ENCODE data around the gene CDHR5.

CDHR5 gene

DNA sequence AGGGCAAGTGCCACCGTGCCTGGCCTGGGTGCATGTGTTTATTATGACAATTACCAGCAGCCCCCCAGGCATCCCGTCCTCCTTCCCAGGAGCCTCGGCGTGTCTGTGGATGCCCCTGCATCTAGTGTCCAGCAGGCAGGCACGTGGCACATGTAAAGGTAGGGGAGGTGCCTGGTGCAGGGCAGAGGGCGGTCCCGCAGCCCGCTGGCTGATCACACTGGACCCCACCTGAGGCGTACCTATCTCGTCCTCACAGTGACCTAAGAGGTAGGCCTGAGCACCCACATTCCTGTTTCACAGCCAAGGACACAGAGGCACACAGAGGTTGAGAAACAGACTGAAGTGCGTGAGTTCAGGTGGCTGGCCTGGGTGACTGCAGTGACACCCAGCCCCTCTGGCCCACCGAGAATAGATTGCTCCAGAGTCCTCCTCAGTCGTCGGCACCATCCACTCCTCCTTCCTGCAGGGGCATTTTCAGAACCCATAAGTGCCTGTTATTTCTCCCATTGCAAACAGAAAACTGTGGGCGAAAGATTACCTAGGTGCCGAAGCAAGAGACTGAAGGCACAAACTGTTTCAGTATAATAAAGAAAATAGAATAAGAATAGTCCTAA lies 51.5 kb downstream of the CDHR5 start:
- DNase-seq (ENCODE audit: low spot score), result no peak
- TF ChIP-seq, protein P1, sequence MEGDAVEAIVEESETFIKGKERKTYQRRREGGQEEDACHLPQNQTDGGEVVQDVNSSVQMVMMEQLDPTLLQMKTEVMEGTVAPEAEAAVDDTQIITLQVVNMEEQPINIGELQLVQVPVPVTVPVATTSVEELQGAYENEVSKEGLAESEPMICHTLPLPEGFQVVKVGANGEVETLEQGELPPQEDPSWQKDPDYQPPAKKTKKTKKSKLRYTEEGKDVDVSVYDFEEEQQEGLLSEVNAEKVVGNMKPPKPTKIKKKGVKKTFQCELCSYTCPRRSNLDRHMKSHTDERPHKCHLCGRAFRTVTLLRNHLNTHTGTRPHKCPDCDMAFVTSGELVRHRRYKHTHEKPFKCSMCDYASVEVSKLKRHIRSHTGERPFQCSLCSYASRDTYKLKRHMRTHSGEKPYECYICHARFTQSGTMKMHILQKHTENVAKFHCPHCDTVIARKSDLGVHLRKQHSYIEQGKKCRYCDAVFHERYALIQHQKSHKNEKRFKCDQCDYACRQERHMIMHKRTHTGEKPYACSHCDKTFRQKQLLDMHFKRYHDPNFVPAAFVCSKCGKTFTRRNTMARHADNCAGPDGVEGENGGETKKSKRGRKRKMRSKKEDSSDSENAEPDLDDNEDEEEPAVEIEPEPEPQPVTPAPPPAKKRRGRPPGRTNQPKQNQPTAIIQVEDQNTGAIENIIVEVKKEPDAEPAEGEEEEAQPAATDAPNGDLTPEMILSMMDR (IDR thresholded peaks at IDR 0.05; ENCODE audit: extremely low read depth, missing control alignments), result no peak

- DNase-seq (ENCODE audit: low spot score), result no peak
- TF ChIP-seq, protein P1 (IDR thresholded peaks at IDR 0.05; ENCODE audit: extremely low read depth, missing control alignments), result no peak
Measured at GRCh38 chr11:571802-572185, 53.0 kb downstream of the CDHR5 start.

DNA sequence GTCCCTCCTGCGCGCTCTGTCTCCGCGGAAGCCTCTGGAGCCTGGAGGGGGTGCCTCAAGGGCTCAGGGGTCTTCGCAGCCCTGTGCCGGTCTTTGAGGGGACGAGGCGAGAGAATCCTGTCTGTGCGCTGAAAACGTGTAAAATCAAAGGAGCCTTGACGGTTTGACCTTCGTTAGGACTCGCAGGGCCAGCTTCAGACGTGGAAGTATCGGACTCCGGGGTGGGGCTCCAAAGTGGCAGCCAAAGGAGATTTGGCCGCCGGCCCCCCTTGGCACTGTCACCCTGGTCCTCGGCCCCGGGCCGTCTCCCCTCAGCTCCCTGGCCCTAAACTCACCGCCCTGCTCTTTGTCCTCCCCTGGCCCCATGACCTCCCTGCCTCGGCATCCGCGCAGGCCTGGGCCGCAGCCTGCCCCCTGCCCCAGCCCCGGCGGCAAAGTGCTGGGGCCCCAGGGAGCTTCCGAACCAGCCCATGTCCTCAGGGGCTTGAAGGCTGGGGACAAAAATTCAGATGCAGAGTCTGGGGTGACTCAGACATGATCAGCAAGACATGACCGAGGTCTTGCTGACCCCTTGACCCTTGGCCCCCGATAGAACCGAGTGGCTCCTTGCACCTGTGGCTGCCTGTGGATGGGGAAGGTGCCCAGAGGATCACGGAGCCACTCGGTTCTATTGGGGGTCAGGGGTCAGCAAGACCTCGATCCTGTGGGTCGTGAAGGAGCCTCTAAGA lies 55.4 kb downstream of the CDHR5 start:
- DNase-seq (ENCODE audit: low spot score), result no peak
- TF ChIP-seq, protein P1 (IDR thresholded peaks at IDR 0.05; ENCODE audit: extremely low read depth, missing control alignments), result no peak

- DNase-seq (ENCODE audit: low spot score), result peak; percentile 99
- TF ChIP-seq, protein P1 (IDR thresholded peaks at IDR 0.05; ENCODE audit: extremely low read depth, missing control alignments), result no peak
Measured at GRCh38 chr11:568306-569157, 56.2 kb downstream of the CDHR5 start.

GRCh38 chr11:567629-568292 lies 57.0 kb downstream of the CDHR5 start:
- no peak for DNase-seq (ENCODE audit: low spot score)
- TF ChIP-seq, protein P1 (IDR thresholded peaks at IDR 0.05; ENCODE audit: extremely low read depth, missing control alignments), result no peak

GRCh38 chr11:567011-567628 lies 57.6 kb downstream of the CDHR5 start:
- TF ChIP-seq, protein P1 (IDR thresholded peaks at IDR 0.05; ENCODE audit: extremely low read depth, missing control alignments), result no peak
- DNase-seq (ENCODE audit: low spot score), result no peak
